GM19455 (cell line): Measurements from ENCODE around the gene ACCS.

Experiments
- ATAC-seq: cut with Tn5 transposase; IDR thresholded peaks from one replicate; pipeline ENCODE4 v1.9.1; 2021; ENCODE audit not compliant: unreplicated experiment

ACCS gene

DNA sequence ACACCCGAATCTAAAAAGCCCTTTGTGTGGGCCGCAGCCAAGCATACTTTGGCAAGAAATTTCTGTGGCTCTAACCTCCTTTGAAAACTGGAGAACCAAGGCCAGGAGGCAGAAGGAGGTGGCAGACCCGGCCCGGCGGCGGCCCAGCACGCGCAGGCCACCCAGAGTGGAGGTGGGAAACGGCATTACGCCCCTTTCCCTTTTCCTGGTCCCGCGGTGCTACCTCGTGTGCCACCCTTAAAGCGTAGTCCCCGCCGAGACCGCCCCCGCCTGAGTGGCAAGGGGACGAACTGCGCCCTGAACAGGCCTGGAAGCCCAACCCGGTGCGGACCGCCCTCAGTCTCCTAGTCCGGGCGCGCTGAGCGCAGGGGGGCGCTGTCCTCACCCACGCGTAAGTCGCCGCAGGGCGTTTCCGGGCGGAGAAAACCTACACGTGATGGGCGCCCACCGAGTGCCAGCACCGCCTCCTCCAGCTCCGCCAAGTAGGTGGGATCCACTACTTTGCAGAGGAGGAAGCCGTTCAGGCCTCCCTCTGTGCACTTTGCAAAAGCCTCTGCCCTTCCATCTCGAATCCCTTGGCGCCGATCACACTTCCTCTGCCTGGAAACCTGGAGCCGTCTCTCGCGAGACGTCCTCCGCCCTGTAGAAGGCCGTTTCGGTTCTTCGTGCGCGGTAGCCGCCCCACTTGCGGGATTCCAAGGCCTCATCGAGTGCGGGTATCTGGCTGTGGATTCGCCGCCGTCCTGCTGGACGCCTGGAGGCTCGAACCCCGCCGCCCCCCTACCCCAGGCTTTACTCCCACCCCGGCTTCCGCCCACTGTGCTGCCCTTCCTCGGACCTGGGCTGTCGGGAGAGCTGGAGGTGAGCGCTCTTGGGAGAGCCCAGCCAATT is at the start of gene ACCS:
Gene ACCS (plus strand): TSS at position 430 of the 891 bp plus-strand sequence. CDS start 1,358 bp downstream, outside the sequence.
- ATAC-seq, result peak; percentile 96

DNA sequence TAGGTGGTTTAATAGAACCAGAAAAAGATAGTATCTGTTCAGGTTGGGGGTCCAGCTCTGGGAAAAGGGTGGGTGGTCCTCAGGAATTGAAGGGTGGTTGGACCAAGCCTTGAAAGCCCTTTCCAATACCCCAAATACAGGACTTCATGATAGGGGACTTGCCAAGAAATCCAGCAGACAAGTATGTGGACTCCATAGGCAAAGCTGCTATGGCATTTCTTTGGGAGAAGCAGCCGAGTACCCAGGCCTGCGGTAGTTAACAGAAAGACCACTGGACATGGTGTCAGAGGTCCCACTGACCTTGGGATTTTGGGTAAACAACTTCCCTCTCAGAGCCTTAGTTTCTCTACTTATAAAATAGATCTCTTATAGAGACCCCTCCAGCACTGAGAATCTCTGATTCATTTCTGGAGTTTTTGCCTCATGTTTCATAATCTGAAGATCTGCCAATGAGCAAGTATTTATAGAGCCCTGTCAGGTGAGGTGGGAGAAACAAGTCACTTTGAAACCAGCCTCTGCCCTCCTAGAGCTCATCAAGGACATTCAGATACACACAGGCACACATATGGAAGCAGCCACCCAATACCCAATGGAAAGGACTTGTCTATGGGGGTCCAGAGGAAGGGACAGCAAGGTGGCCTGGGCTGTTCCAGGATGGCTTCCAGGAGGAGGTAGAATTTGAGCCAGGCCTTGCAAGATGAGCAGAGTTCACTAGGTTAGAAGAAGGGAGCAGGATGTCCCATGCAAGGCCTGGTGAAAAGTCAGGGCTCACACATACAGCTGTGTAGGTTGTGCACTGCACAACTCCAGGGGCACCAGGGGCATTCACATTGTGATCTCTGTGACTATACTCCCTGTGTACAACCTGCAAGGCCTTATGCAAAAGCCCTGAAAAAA is 49.3 kb upstream of the ACCS start:
- no peak for ATAC-seq

GRCh38 chr11:44017443-44018126 is 48.5 kb upstream of the ACCS start:
- ATAC-seq, result no peak

- ATAC-seq, result no peak
Measured at GRCh38 chr11:44018127-44018521, 47.9 kb upstream of the ACCS start.

GRCh38 chr11:44018829-44019228 is 47.2 kb upstream of the ACCS start:
- no peak for ATAC-seq

- no peak for ATAC-seq
Measured at GRCh38 chr11:44024977-44025376, 41.1 kb upstream of the ACCS start.

- no peak for ATAC-seq
Measured at GRCh38 chr11:44025727-44026126, 40.3 kb upstream of the ACCS start.

GRCh38 chr11:44028401-44028800 is 37.7 kb upstream of the ACCS start:
- no peak for ATAC-seq

- ATAC-seq, result no peak
Measured at GRCh38 chr11:44028816-44029506, 37.1 kb upstream of the ACCS start.

- no peak for ATAC-seq
Measured at GRCh38 chr11:44029507-44029845, 36.6 kb upstream of the ACCS start.

DNA sequence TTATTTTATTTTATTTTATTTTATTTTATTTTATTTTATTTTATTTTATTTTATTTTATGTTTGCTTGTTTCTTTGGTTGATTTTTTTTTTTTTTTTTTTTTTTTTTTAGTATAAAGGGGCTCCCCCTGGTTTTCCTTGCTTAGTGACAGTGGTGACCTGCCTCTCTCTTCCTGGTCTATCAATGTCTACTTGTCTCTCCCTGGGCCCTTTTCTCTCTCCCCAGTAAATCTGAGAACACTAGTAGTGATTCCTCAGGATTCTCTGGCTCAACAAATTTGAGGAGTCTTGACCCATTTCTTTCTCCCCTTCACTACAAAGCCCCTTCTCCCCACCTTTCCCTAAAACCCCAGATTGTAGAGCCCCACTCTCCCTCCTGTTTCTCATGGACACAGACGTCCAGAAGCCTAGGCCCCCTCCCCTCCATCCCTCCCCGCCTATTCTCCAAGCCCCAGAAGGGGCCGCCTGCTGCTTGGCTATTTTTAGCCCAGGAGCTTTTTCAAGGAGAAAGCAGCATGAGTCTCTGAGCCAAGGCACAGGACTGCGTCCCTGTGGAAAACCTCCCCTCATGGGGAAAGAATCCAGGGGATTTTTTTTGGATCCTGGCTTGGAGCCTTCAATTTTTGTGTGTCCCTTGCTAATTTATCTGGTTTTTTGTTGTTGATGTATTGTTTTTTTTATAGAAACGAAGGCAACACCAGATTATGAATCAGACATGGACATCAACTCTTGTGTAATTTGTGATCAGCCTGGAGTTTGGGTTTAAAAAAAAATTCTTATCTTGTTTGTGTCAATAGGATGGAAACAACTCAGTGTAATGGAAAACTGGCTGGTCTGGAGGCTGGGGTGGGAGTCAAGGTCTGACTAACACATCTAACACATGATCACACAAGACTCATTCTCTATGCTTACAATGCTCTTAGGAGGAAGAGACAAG is 35.8 kb upstream of the ACCS start:
- no peak for ATAC-seq

- no peak for ATAC-seq
Measured at GRCh38 chr11:44030996-44031395, 35.1 kb upstream of the ACCS start.

- ATAC-seq, result no peak
Measured at GRCh38 chr11:44031549-44031948, 34.5 kb upstream of the ACCS start.

DNA sequence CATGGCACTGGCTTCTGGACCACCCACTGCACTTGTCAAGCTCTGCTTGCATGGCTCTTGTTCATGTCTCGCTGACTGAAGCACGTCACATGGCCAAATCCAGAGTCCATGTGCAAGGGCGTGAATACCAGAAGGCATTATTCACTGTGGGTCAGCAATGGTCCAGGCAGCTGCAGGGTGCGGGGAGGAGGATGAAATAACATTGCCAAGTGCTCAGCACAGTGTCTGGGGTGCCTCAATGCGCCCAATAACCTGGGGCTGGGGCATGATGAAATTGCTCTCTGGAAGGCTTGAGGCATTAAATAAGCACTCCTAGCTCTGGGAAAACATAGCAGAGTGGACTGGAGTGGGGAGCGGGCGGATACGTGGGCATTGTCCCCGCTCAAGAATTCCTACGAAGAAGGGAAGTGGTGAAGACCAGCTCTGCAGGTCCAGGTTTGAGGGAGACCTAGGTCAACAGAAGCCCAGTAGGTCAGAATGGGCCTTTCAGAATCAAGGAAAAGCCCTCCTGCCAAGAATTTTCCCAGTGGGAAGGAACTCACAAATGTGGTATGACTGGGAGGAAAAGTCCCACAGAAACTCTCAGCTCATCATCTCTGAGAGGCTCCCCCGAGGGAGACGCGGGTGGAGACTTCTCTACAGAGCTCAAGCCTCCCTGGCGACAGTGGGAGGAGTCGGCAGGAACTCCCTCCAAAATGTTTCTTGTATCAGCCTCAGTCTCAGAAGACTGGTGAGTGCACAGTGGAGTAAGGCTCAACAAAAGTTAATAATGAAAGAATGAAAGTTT is 33.6 kb upstream of the ACCS start:
- no peak for ATAC-seq

- no peak for ATAC-seq
Measured at GRCh38 chr11:44033411-44033850, 32.6 kb upstream of the ACCS start.

GRCh38 chr11:44033856-44034255 is 32.2 kb upstream of the ACCS start:
- no peak for ATAC-seq

DNA sequence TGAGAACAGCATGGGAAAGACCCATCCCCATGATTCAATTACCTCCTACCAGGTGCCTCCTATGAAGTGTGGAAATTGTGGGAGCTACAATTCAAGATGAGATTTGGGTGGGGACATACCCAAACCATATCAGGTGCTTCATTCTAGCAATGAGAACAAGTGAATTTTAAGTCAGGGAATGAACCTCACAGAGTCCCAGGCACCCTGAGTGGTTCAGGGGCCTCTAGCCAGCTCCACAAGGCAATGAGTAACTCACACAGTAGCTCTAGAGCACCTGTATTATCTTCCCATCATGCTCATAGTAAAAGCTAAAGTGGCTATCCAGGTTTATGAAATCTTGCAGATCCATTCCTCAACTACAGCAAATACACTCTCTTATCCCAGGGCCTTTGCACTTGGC is 31.4 kb upstream of the ACCS start:
- no peak for ATAC-seq

DNA sequence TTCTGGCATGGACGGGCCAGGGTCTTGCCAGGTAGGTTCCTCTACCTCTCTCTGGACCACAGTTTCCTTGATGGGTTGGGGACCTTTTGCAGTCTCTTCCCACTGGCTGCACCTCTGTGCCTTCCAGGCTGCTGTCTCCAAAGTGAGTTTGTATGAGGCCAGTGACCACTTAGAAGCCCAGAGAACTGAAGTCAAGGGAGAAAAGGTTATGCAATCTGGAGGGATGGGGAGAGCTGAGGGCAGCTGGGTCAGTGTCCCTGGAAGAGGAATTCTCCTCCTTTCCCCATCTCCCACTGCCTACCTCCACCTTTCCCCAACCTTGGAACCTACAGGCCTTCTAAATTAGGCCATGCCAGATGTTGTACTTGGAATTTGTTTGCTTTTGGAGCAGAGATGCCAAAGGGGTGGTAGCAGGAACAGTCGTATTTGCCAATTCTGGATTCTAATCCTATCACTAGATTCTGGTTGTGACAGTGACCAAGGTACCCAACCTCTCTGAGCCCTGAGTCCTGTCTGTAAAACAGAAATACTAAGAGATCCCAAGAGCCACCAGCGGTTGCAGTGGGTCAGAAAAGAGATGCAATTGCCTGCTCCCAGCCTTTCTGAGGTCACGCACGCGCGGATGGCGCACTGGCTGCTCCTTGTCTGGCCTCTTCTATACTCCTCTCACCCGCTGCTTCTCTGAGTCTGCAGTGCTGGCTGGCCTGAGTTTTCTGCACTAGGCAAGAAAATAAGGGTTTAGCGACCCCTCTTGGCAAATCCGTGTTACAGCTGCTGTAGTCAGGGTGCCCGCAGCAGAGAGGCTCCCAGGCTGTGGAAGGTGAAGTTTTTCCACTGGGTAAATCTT is 29.0 kb upstream of the ACCS start:
- peak; percentile 81 for ATAC-seq
